Amniotic stem cell (primary cell): ENCODE data around the gene ZNF790.

Experiments
- DNase-seq: peaks from one replicate; lab custom pipeline; 2025; lab: John Stamatoyannopoulos, UW

ZNF790 gene

GRCh38 chr19:36772311-36773222, 65.6 kb downstream of the ZNF790 start, which contains the start of gene ZNF850:
TSS of gene ZNF850 (minus strand) at chr19:36772807. CDS start at chr19:36762606, 10,201 bp downstream.
- peak; percentile 88 for DNase-seq

GRCh38 chr19:36771261-36772231, 66.6 kb downstream of the ZNF790 start:
- DNase-seq: peak; percentile 70
